HEK293T (cell line): Measurements from ENCODE around the gene GFPT2.

Experiments used
- CTCF ChIA-PET: fragments of 350-600 bp; formaldehyde crosslinking; extraction: SDS; loops from one replicate; lab custom pipeline; 2021; ENCODE audit warnings: antibody characterized with exemption, inconsistent platforms; lab: Yijun Ruan, JAX
- POLR2A ChIA-PET: fragments of 350-600 bp; formaldehyde crosslinking; extraction: SDS; loops from one replicate; lab custom pipeline; 2020; ENCODE audit warnings: antibody characterized with exemption, inconsistent platforms; lab: Yijun Ruan, JAX
- DNase-seq: peaks from one replicate; pipeline ENCODE4 v3.0.0; 2012; ENCODE audit warnings: mixed read lengths; ENCODE audit errors: extremely low spot score
- ARNT ChIP-seq: fragments of 450-650 bp; IDR thresholded peaks from 2 replicates; pipeline ENCODE4 v1.6.1; 2017; ENCODE audit warnings: mild to moderate bottlenecking
- BHLHE40 ChIP-seq: fragments of 450-650 bp; IDR thresholded peaks from 2 replicates; pipeline ENCODE4 v1.6.1; 2016; ENCODE audit warnings: mild to moderate bottlenecking, moderate library complexity, borderline replicate concordance
- CTBP1 ChIP-seq: fragments of 450-650 bp; IDR thresholded peaks from 2 replicates; pipeline ENCODE4 v1.6.1; 2016; ENCODE audit warnings: borderline replicate concordance
- ELF4 ChIP-seq: fragments of 450-650 bp; IDR thresholded peaks from 2 replicates; pipeline ENCODE4 v1.6.1; 2017; ENCODE audit warnings: antibody characterized with exemption
- FOXA1 ChIP-seq: fragments of 450-650 bp; IDR thresholded peaks from 2 replicates; pipeline ENCODE4 v1.6.1; 2016; ENCODE audit warnings: mild to moderate bottlenecking
- FOXK2 ChIP-seq: fragments of 450-650 bp; IDR thresholded peaks from 2 replicates; pipeline ENCODE4 v1.6.1; 2016; ENCODE audit warnings: mild to moderate bottlenecking
- FOXM1 ChIP-seq: fragments of 450-650 bp; IDR thresholded peaks from 2 replicates; pipeline ENCODE4 v1.6.1; 2017; ENCODE audit warnings: mild to moderate bottlenecking, borderline replicate concordance
- HDGF ChIP-seq: fragments of 450-650 bp; IDR thresholded peaks from 2 replicates; pipeline ENCODE4 v1.6.1; 2017; ENCODE audit warnings: antibody characterized with exemption, borderline replicate concordance
- L3MBTL2 ChIP-seq: fragments of 450-650 bp; conservative IDR thresholded peaks from 2 replicates; pipeline ENCODE4 v1.6.1; 2016; ENCODE audit warnings: mild to moderate bottlenecking
- LEF1 ChIP-seq: fragments of 450-650 bp; IDR thresholded peaks from 2 replicates; pipeline ENCODE4 v1.6.1; 2017; ENCODE audit warnings: mild to moderate bottlenecking, borderline replicate concordance
- NFRKB ChIP-seq: fragments of 450-650 bp; IDR thresholded peaks from 2 replicates; pipeline ENCODE4 v1.6.1; 2016; ENCODE audit warnings: mild to moderate bottlenecking, moderate library complexity
- PKNOX1 ChIP-seq: fragments of 450-650 bp; IDR thresholded peaks from 2 replicates; pipeline ENCODE4 v1.6.1; 2016
- SP1 ChIP-seq: fragments of 450-650 bp; IDR thresholded peaks from 2 replicates; pipeline ENCODE4 v1.6.1; 2017
- SUZ12 ChIP-seq: fragments of 450-650 bp; IDR thresholded peaks from 2 replicates; pipeline ENCODE4 v1.6.1; 2016; ENCODE audit warnings: mild to moderate bottlenecking
- TARDBP ChIP-seq: fragments of 450-650 bp; IDR thresholded peaks from 2 replicates; pipeline ENCODE4 v1.6.1; 2016
- ZNF384 ChIP-seq: fragments of 450-650 bp; IDR thresholded peaks from 2 replicates; pipeline ENCODE4 v1.6.1; 2016

Gene GFPT2

GRCh38 chr5:180283026-180283615 is 70.0 kb downstream of the GFPT2 start:
- no peak for TF ChIP-seq ELF4
- no peak for TF ChIP-seq ARNT
- no peak for TF ChIP-seq BHLHE40
- TF ChIP-seq ZNF384, result no peak
- no peak for TF ChIP-seq FOXM1
- TF ChIP-seq SP1, result no peak
- no peak for TF ChIP-seq LEF1
- no peak for TF ChIP-seq NFRKB
- TF ChIP-seq PKNOX1, result no peak
- no peak for TF ChIP-seq FOXK2
- DNase-seq, result no peak
- ChIA-PET CTCF (interaction anchor here (0.7 kb wide), 1 partner anchor 153 kb away, joined by 4 read pairs; no protein-coding TSS in a partner anchor), POLR2A (no interaction called here)

DNA sequence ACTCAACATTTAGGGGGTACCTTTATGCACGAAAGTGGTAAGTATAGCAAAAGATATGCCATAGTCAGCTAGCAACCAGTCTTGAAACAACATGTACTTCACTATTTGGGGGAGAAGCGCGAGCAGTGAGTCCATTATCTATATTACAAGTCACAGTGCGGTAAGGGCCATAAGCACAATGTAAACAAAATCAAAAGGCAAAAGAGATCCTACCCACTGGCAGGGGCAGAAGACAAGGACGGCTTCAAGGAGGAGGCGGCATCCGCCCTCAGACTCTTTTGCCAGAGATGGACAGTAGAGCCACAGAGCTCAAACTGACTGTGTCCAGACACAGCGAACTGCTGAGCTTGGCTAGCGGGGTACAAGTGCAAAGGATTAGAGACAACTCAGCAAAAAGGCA is 70.9 kb downstream of the GFPT2 start:
- TF ChIP-seq TARDBP, result no peak
- no peak for TF ChIP-seq NFRKB
- no peak for TF ChIP-seq ARNT
- TF ChIP-seq PKNOX1, result no peak
- DNase-seq, result no peak
- ChIA-PET POLR2A (interaction anchor here (1.2 to 1.7 kb wide), 2 partner anchors 8 to 10 kb away, joined by 4 to 8 read pairs; no protein-coding TSS in a partner anchor), CTCF (no interaction called here)

GRCh38 chr5:180281706-180282105 is 71.4 kb downstream of the GFPT2 start:
- DNase-seq, result no peak
- ChIA-PET POLR2A (interaction anchor here (1.2 to 1.7 kb wide), 2 partner anchors 9 to 11 kb away, joined by 4 to 8 read pairs; no protein-coding TSS in a partner anchor), CTCF (interaction anchor here (1.1 kb wide), 1 partner anchor 8 kb away, joined by 3 read pairs; no protein-coding TSS in a partner anchor)
- TF ChIP-seq LEF1, result no peak
- TF ChIP-seq ARNT, result no peak
- TF ChIP-seq TARDBP, result no peak

GRCh38 chr5:180274695-180275094 is 78.4 kb downstream of the GFPT2 start:
- CTCF ChIA-PET, result no interaction called here
- TF ChIP-seq LEF1 (no peak), FOXK2 (no peak), FOXM1 (no peak), ARNT (no peak), ELF4 (no peak), SUZ12 (no peak), SP1 (no peak), TARDBP (no peak), HDGF (no peak)
- DNase-seq, result no peak
- POLR2A ChIA-PET, result no interaction called here

GRCh38 chr5:180271221-180271620 is 81.9 kb downstream of the GFPT2 start:
- ChIA-PET POLR2A (no interaction called here), CTCF (no interaction called here)
- TF ChIP-seq SP1 (no peak), HDGF (no peak), PKNOX1 (no peak), TARDBP (no peak), LEF1 (no peak), L3MBTL2 (no peak), BHLHE40 (no peak)
- no peak for DNase-seq

DNA sequence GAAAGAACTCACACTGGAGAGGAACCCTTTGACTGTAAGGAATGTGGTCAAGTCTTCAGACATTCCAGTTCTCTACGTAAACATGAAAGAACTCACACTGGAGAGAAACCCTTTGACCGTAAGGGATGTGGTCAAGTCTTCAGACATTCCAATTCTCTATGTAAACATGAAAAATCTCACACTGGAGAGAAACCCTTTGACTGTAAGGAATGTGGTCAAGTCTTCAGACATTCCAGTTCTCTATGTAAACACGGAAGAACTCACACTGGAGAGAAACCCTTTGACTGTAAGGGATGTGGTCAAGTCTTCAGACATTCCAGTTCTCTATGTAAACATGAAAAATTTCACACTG is 93.9 kb downstream of the GFPT2 start:
- DNase-seq, result no peak
- POLR2A ChIA-PET, result no interaction called here
- TF ChIP-seq ZNF384, result no peak
- no peak for TF ChIP-seq CTBP1
- TF ChIP-seq FOXA1, result no peak
- TF ChIP-seq L3MBTL2, result no peak
- TF ChIP-seq LEF1, result no peak
- no peak for TF ChIP-seq TARDBP
- no peak for TF ChIP-seq PKNOX1
- TF ChIP-seq BHLHE40, result no peak
- TF ChIP-seq NFRKB, result no peak
- CTCF ChIA-PET, result no interaction called here
